WTC11 (cell line): ENCODE data around the gene GAR1. TPM values are rescaled to one million over a fixed set of nuclear protein-coding genes. Genes with fewer than 3 reads are reported as not detected.

Source experiments
- ATAC-seq: fragments of 200-7000 bp; cut with Tn5 transposase; 2 replicates; pipeline ENCODE4 v1.10.0; 2021; ENCODE audit warnings: mild to moderate bottlenecking, moderate library complexity
- CTCF ChIA-PET: fragments of 300-600 bp; sonication (Branson Sonifier 250); formaldehyde crosslinking; loops from one replicate; lab custom pipeline; 2021; ENCODE audit warnings: antibody characterized with exemption; lab: Charles Lee
- POLR2A ChIA-PET: fragments of 350-600 bp; sonication (Branson Sonifier 250); formaldehyde crosslinking; loops from one replicate; lab custom pipeline; 2021; ENCODE audit warnings: antibody characterized with exemption; lab: Charles Lee
- DNase-seq: peaks from one replicate; pipeline ENCODE4 v3.0.0; 2021; ENCODE audit warnings: low spot score
- H3K27ac Mint-ChIP-seq: 2 replicates; pipeline ENCODE4 v1.8.0; 2021; ENCODE audit warnings: mixed read lengths
- H3K27me3 Mint-ChIP-seq: 2 replicates; pipeline ENCODE4 v1.8.0; 2021; ENCODE audit warnings: low read depth, mild to moderate bottlenecking, moderate library complexity, mixed read lengths
- H3K36me3 Mint-ChIP-seq: 2 replicates; pipeline ENCODE4 v1.8.0; 2021; ENCODE audit warnings: mixed read lengths
- H3K4me1 Mint-ChIP-seq: 2 replicates; pipeline ENCODE4 v1.8.0; 2022; ENCODE audit warnings: mixed read lengths
- H3K4me3 Mint-ChIP-seq: 2 replicates; pipeline ENCODE4 v1.8.0; 2021; ENCODE audit warnings: mild to moderate bottlenecking, moderate library complexity, mixed read lengths
- H3K9me3 Mint-ChIP-seq: 2 replicates; pipeline ENCODE4 v1.8.0; 2021; ENCODE audit warnings: mixed read lengths
- ATF1 ChIP-seq: sonication (generic); formaldehyde crosslinking; IDR thresholded peaks from 2 replicates; pipeline ENCODE4 v1.8.1; 2023; ENCODE audit warnings: mild to moderate bottlenecking, moderate library complexity, missing genetic modification reagents
- ATF2 ChIP-seq: sonication (generic); formaldehyde crosslinking; IDR thresholded peaks from 2 replicates; pipeline ENCODE4 v1.8.1; 2022; ENCODE audit warnings: low read depth, missing genetic modification reagents, borderline replicate concordance
- ATF6 ChIP-seq: sonication (generic); formaldehyde crosslinking; IDR thresholded peaks from 2 replicates; pipeline ENCODE4 v1.8.1; 2023; ENCODE audit warnings: mild to moderate bottlenecking, missing genetic modification reagents
- CREB1 ChIP-seq: sonication (generic); formaldehyde crosslinking; IDR thresholded peaks from 2 replicates; pipeline ENCODE4 v1.8.0; 2023; ENCODE audit warnings: mild to moderate bottlenecking, missing genetic modification reagents
- CREM ChIP-seq: sonication (generic); formaldehyde crosslinking; IDR thresholded peaks from 2 replicates; pipeline ENCODE4 v1.8.1; 2022; ENCODE audit warnings: mild to moderate bottlenecking, missing genetic modification reagents, moderate library complexity
- EMX1 ChIP-seq: fragments of 250-450 bp; sonication (Bioruptor Pico); IDR thresholded peaks from 2 replicates; pipeline ENCODE4 v1.8.0; 2021; ENCODE audit warnings: mild to moderate bottlenecking
- FOXK1 ChIP-seq: sonication (generic); formaldehyde crosslinking; IDR thresholded peaks from 2 replicates; pipeline ENCODE4 v1.8.0; 2022; ENCODE audit warnings: mild to moderate bottlenecking, moderate library complexity, missing genetic modification reagents
- HMGXB4 ChIP-seq: sonication (generic); formaldehyde crosslinking; IDR thresholded peaks from 2 replicates; pipeline ENCODE4 v1.8.1; 2023; ENCODE audit warnings: mild to moderate bottlenecking, moderate library complexity, missing genetic modification reagents
- IRF1 ChIP-seq: sonication (generic); formaldehyde crosslinking; IDR thresholded peaks from 2 replicates; pipeline ENCODE4 v1.8.0; 2023; ENCODE audit warnings: missing genetic modification reagents
- JAZF1 ChIP-seq: fragments of 250-450 bp; sonication (Bioruptor Pico); IDR thresholded peaks from 2 replicates; pipeline ENCODE4 v1.9.0; 2021; ENCODE audit warnings: moderate library complexity, mild to moderate bottlenecking, inconsistent platforms
- KAT7 ChIP-seq: sonication (generic); formaldehyde crosslinking; IDR thresholded peaks from 2 replicates; pipeline ENCODE4 v1.8.1; 2023; ENCODE audit warnings: missing genetic modification reagents, mild to moderate bottlenecking, borderline replicate concordance
- NR1H2 ChIP-seq: sonication (generic); formaldehyde crosslinking; IDR thresholded peaks from 2 replicates; pipeline ENCODE4 v1.9.0; 2021; ENCODE audit warnings: mild to moderate bottlenecking, moderate library complexity, missing genetic modification reagents
- ZNF219 ChIP-seq: sonication (generic); formaldehyde crosslinking; IDR thresholded peaks from 2 replicates; pipeline ENCODE4 v1.8.0; 2023; ENCODE audit warnings: missing genetic modification reagents, mild to moderate bottlenecking, borderline replicate concordance
- ZNF317 ChIP-seq: sonication (generic); formaldehyde crosslinking; IDR thresholded peaks from 2 replicates; pipeline ENCODE4 v1.8.1; 2023; ENCODE audit warnings: low read depth, mild to moderate bottlenecking, moderate library complexity, missing genetic modification reagents, borderline replicate concordance
- ZNF396 ChIP-seq: fragments of 250-450 bp; sonication (Bioruptor Pico); IDR thresholded peaks from 2 replicates; pipeline ENCODE4 v1.8.0; 2021; ENCODE audit warnings: mild to moderate bottlenecking, moderate library complexity, borderline replicate concordance
- total RNA-seq: library from RNA; stranded (reverse); gene quantifications from 3 replicates; pipeline ENCODE4 v1.2.3, GENCODE V29; 2021
- TF ChIP-seq, protein P1 (sequence below): fragments of 250-450 bp; sonication (Bioruptor Pico); IDR thresholded peaks from 2 replicates; pipeline ENCODE4 v1.8.0; 2021; ENCODE audit warnings: mild to moderate bottlenecking
- TF ChIP-seq, protein P2 (sequence below): fragments of 250-450 bp; sonication (Bioruptor Pico); IDR thresholded peaks from 2 replicates; pipeline ENCODE4 v1.9.0; 2021; ENCODE audit warnings: mild to moderate bottlenecking

The GAR1 gene
- total RNA-seq, 1 experiment from 2014 or later: 32.3 TPM

DNA sequence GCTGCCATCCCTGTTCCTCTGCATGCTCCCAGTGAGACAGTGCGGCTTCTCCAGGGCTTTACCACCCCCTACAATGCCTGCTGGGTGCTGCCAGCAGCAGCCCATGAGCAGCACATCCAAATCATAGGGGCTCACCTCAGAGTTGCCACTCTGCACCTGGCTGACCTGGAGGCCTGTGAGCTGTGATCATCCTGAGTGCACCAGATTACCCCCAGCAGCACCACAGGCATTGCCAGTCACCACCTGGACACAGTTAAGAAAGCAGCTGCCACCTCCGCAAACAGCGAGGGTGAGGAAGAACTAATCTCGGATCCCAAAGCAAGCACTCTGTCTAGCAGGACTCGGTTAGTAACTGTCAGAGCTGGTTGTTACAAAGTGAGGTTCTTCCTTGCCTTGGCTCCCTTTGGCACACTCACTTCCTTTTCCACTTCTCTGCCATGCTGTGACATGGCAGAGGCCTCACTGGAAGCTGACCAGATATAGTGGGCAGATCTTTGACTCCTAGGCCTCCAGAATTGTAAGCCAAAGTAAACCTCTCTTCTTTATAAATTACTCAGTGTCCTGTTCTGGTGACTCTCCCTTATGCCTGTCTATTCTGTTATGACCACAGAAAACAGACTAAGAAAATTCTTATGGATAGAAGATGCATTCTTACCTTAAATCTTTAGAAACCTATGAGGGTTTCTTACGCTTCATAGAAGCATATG lies 57.5 kb downstream of the GAR1 start:
- H3K27ac Mint-ChIP-seq: no peak overlapping the region

GRCh38 chr4:109873791-109874514 lies 58.4 kb downstream of the GAR1 start:
- Mint-ChIP-seq H3K36me3 (no peaks in the 10 kb centered on the region; the same call in 1 of the 2 replicates), H3K27ac (no peak overlapping the region), H3K9me3 (peaks cover 13% of the 10 kb centered on the region), H3K27me3 (no peaks in the 10 kb centered on the region), H3K4me3 (no peak overlapping the region), H3K4me1 (no peaks in the 10 kb centered on the region)
- TF ChIP-seq ZNF219 (no peak), CREM (CRISPR knock-in tag) (no peak), ATF6 (no peak), JAZF1 (CRISPR knock-in tag) (no peak), ATF2 (no peak), NR1H2 (CRISPR knock-in tag) (no peak), ATF1 (CRISPR knock-in tag) (no peak), ZNF317 (CRISPR knock-in tag) (no peak), ZNF396 (CRISPR knock-in tag) (no peak), CREB1 (CRISPR knock-in tag) (no peak), HMGXB4 (no peak), FOXK1 (CRISPR knock-in tag) (no peak), EMX1 (no peak)
- TF ChIP-seq, protein P1, sequence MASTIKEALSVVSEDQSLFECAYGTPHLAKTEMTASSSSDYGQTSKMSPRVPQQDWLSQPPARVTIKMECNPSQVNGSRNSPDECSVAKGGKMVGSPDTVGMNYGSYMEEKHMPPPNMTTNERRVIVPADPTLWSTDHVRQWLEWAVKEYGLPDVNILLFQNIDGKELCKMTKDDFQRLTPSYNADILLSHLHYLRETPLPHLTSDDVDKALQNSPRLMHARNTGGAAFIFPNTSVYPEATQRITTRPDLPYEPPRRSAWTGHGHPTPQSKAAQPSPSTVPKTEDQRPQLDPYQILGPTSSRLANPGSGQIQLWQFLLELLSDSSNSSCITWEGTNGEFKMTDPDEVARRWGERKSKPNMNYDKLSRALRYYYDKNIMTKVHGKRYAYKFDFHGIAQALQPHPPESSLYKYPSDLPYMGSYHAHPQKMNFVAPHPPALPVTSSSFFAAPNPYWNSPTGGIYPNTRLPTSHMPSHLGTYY (CRISPR knock-in tag): no peak
- TF ChIP-seq, protein P2, sequence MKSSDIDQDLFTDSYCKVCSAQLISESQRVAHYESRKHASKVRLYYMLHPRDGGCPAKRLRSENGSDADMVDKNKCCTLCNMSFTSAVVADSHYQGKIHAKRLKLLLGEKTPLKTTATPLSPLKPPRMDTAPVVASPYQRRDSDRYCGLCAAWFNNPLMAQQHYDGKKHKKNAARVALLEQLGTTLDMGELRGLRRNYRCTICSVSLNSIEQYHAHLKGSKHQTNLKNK (CRISPR knock-in tag): no peak
- ATAC-seq (no peak), DNase-seq (no peak)
- CTCF ChIA-PET: no interaction called here
- POLR2A ChIA-PET: interaction anchor here (0.6 kb wide), 1 partner anchor 84 kb away, joined by 3 read pairs; no protein-coding TSS in a partner anchor

More for the DNA sequence above, 57.5 kb downstream of the GAR1 start:
- ATAC-seq (no peak), DNase-seq (no peak)
- ChIA-PET CTCF (no interaction called here), POLR2A (no interaction called here)
- no peak overlapping the region for H3K4me3 Mint-ChIP-seq
- H3K27me3 Mint-ChIP-seq: no peaks in the 10 kb centered on the region
- no peaks in the 10 kb centered on the region for H3K4me1 Mint-ChIP-seq
- H3K36me3 Mint-ChIP-seq: no peaks in the 10 kb centered on the region; the same call in 1 of the 2 replicates
- TF ChIP-seq IRF1 (CRISPR knock-in tag): no peak
- no peak for TF ChIP-seq KAT7 (CRISPR knock-in tag)
- TF ChIP-seq EMX1: no peak
- no peak for TF ChIP-seq ATF1 (CRISPR knock-in tag)
- peaks cover 13% of the 10 kb centered on the region for H3K9me3 Mint-ChIP-seq

Other genes with a start within 250 kb of the GAR1 start
- 23.7 to 26.0 TPM (median 24.5 TPM) in 3 replicates for gene CASP6, start 112.3 kb upstream of the GAR1 start, total RNA-seq
- 47.3 to 53.9 TPM (median 53.0 TPM) in 3 replicates for gene PLA2G12A, start 85.7 kb upstream of the GAR1 start, total RNA-seq
- 0.16 to 0.25 TPM in 2 of 3 replicates, not detected in the other for gene CFI, start 13.8 kb upstream of the GAR1 start, total RNA-seq
- gene RRH, start 12.2 kb downstream of the GAR1 start, total RNA-seq: 0.11 to 0.21 TPM in 2 of 3 replicates, not detected in the other
- gene LRIT3, start 32.3 kb downstream of the GAR1 start, total RNA-seq: 0.07 to 0.14 TPM (median 0.11 TPM) in 3 replicates
- gene EGF, start 97.1 kb downstream of the GAR1 start, total RNA-seq: 2.5 to 2.6 TPM (median 2.5 TPM) in 3 replicates